Measurements from ENCODE around the gene VWA8.

DNA sequence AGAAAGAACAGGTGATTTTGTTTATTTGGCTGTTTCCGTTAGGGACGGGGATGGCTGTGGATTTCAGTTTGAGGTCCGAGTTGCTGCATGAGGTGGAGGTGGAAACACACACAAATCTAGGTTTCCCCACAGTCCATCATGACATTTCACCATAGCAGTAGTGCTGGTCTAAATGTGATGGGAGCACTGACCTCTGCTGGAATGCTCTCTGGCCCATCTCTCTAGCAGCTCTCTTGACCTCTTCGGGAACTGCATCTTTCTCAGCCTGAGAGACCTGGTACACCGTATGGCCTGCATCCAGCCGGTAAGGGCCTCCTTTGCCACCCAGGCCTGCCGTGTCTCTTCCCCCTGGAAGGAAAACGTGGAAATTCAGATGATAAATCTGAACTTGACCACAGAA, 349.5 kb downstream of the VWA8 start:
- no peak for TF ChIP-seq POLR2A (IDR thresholded peaks at IDR 0.05)
- TF ChIP-seq, protein P1, sequence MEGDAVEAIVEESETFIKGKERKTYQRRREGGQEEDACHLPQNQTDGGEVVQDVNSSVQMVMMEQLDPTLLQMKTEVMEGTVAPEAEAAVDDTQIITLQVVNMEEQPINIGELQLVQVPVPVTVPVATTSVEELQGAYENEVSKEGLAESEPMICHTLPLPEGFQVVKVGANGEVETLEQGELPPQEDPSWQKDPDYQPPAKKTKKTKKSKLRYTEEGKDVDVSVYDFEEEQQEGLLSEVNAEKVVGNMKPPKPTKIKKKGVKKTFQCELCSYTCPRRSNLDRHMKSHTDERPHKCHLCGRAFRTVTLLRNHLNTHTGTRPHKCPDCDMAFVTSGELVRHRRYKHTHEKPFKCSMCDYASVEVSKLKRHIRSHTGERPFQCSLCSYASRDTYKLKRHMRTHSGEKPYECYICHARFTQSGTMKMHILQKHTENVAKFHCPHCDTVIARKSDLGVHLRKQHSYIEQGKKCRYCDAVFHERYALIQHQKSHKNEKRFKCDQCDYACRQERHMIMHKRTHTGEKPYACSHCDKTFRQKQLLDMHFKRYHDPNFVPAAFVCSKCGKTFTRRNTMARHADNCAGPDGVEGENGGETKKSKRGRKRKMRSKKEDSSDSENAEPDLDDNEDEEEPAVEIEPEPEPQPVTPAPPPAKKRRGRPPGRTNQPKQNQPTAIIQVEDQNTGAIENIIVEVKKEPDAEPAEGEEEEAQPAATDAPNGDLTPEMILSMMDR (IDR thresholded peaks at IDR 0.05), result no peak
